Lower lobe of right lung (tissue), 2 donors: ENCODE measurements around the gene NCKAP1. TPM values are rescaled to one million over a fixed set of nuclear protein-coding genes. Genes with fewer than 3 reads are reported as not detected.
"Not testable (repeated sequence)": the region's sequence is repeated elsewhere in the genome, so short reads cannot be mapped to it uniquely, and the experiment has no call there.

Source experiments
- ATAC-seq, 2 donors: fragments of 200-7000 bp; cut with Tn5 transposase; one replicate each; pipeline ENCODE4 v1.9.1; 2020 to 2022; ENCODE audit warnings: mild to moderate bottlenecking in 2 of 2, moderate library complexity in 2 of 2
- DNase-seq: peaks from one replicate; pipeline ENCODE4 v3.0.0-alpha.2; 2020
- H3K27ac ChIP-seq: fragments of 200-600 bp; one replicate; pipeline ENCODE4 v1.8.0; 2022
- H3K27me3 ChIP-seq: fragments of 200-600 bp; one replicate; pipeline ENCODE4 v1.8.0; 2022; ENCODE audit warnings: low read depth
- H3K36me3 ChIP-seq: fragments of 200-600 bp; one replicate; pipeline ENCODE4 v1.8.0; 2022; ENCODE audit warnings: mild to moderate bottlenecking
- H3K4me1 ChIP-seq: fragments of 200-600 bp; one replicate; pipeline ENCODE4 v1.8.0; 2022
- H3K4me3 ChIP-seq: fragments of 200-600 bp; one replicate; pipeline ENCODE4 v1.8.0; 2022; ENCODE audit warnings: mild to moderate bottlenecking
- H3K9me3 ChIP-seq: fragments of 200-600 bp; one replicate; pipeline ENCODE4 v1.8.0; 2022
- intact Hi-C: fragments of 100-400 bp; cut with DNase I; formaldehyde crosslinking; loops from one replicate; pipeline ENCODE4 v1.11.0; 2022
- total RNA-seq: library from RNA; stranded (reverse); fragmentation: NEBNext Ultra II Directional; extraction: Animal tissue kit (Norgen Biotek cat#: 25700); gene quantifications from one replicate; pipeline ENCODE4 v1.2.1, GENCODE V29; 2021
- TF ChIP-seq, protein P1 (sequence below): fragments of 200-600 bp; IDR thresholded peaks from one replicate; pipeline ENCODE4 v1.8.0; 2022; ENCODE audit warnings: antibody characterized with exemption, mild to moderate bottlenecking
- donor health status: DM: no; HTN: yes; CAD: no; lungs with severe emphysema.

The NCKAP1 gene
- total RNA-seq, 1 donor from 2014 or later = 96.8 TPM

DNA sequence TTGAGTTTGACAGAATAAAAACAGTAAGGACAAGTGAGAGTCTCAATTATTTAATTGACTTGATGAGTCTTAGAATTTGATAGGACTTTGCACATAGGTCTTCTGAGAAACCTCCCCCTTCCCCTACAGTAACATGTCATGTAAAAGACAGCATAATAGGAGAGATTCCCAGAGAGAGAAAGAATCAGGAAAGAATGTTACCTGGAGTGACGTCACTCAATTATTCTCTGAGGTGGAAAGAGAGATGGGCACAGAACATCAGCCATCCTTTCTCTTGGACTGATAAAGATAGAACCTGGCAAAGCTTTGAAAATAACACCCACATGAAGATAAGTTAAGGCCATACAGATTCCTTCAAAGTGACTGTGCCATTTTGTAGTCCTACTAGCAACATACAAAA lies 152.5 kb downstream of the NCKAP1 start:
- ATAC-seq (no peak), DNase-seq (no peak)
- TF ChIP-seq, protein P1, sequence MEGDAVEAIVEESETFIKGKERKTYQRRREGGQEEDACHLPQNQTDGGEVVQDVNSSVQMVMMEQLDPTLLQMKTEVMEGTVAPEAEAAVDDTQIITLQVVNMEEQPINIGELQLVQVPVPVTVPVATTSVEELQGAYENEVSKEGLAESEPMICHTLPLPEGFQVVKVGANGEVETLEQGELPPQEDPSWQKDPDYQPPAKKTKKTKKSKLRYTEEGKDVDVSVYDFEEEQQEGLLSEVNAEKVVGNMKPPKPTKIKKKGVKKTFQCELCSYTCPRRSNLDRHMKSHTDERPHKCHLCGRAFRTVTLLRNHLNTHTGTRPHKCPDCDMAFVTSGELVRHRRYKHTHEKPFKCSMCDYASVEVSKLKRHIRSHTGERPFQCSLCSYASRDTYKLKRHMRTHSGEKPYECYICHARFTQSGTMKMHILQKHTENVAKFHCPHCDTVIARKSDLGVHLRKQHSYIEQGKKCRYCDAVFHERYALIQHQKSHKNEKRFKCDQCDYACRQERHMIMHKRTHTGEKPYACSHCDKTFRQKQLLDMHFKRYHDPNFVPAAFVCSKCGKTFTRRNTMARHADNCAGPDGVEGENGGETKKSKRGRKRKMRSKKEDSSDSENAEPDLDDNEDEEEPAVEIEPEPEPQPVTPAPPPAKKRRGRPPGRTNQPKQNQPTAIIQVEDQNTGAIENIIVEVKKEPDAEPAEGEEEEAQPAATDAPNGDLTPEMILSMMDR = no peak

GRCh38 chr2:182883451-182883850 lies 154.8 kb downstream of the NCKAP1 start:
- Histone ChIP-seq H3K9me3 (peaks cover 5% of the 10 kb centered on the region), H3K27me3 (no peaks in the 10 kb centered on the region), H3K36me3 (no peaks in the 10 kb centered on the region), H3K27ac (no peak overlapping the region), H3K4me1 (no peaks in the 10 kb centered on the region), H3K4me3 (no peak overlapping the region)
- DNase-seq (no peak), ATAC-seq (no peak)
- intact Hi-C loops = no loop called here
- TF ChIP-seq, protein P1 = no peak

More for the DNA sequence above, 152.5 kb downstream of the NCKAP1 start:
- Histone ChIP-seq H3K9me3 (no peaks in the 10 kb centered on the region), H3K27me3 (no peaks in the 10 kb centered on the region), H3K4me3 (no peak overlapping the region), H3K36me3 (no peaks in the 10 kb centered on the region), H3K27ac (no peak overlapping the region), H3K4me1 (no peaks in the 10 kb centered on the region)
- intact Hi-C loops = no loop called here

DNA sequence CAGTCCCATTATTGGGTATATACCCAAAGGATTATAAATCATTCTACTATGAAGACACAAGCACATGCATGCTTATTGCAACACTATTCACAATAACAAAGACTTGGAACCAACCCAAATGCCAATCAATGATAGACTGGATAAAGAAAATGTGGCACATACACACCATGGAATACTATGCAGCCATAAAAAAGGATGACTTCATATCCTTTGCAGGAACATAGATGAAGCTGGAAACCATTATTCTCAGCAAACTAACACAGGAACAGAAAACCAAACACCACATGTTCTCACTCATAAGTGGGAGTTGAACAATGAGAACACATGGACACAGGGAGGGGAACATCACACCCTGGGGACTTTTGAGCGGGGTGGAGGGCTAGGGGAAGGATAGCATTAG lies 158.2 kb downstream of the NCKAP1 start:
- not testable (repeated sequence) for H3K4me1 ChIP-seq

GRCh38 chr2:182876653-182877052 lies 161.6 kb downstream of the NCKAP1 start:
- intact Hi-C loops, ATAC-seq: not testable (repeated sequence)

More for the DNA sequence above, 158.2 kb downstream of the NCKAP1 start:
- H3K27ac ChIP-seq, ATAC-seq, intact Hi-C loops, H3K4me3 ChIP-seq, H3K9me3 ChIP-seq, DNase-seq, H3K36me3 ChIP-seq, H3K27me3 ChIP-seq: not testable (repeated sequence)

DNA sequence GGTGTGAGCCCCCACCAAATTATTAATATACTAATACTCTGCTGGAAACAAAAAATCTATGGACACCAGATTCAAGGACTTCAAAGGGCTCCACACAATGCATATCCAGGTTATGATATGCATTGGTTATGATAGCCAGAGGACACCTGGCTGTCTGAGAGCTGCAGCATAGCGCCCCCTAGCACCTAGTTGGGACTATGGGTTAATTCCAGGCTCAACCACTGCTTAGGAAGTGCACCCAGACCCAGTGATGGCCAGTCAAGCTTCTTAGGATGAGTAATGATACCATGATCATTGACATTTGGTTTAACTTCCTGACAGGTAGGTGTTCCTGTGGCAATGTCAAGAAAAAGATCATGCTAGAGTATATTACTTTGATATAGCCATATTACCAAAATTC lies 168.0 kb downstream of the NCKAP1 start:
- no peak overlapping the region for H3K4me3 ChIP-seq
- TF ChIP-seq, protein P1 = no peak
- no peaks in the 10 kb centered on the region for H3K9me3 ChIP-seq
- H3K27me3 ChIP-seq = peaks cover 20% of the 10 kb centered on the region
- DNase-seq = no peak
- no peak overlapping the region for H3K27ac ChIP-seq
- intact Hi-C loops = no loop called here
- peaks cover 15% of the 10 kb centered on the region for H3K4me1 ChIP-seq
- no peak for ATAC-seq
- H3K36me3 ChIP-seq = no peaks in the 10 kb centered on the region

More at GRCh38 chr2:182876653-182877052, 161.6 kb downstream of the NCKAP1 start:
- not testable (repeated sequence) for H3K4me3 ChIP-seq, H3K27ac ChIP-seq, H3K9me3 ChIP-seq, H3K27me3 ChIP-seq, H3K36me3 ChIP-seq, H3K4me1 ChIP-seq, DNase-seq

- Histone ChIP-seq H3K4me3 (no peak overlapping the region), H3K27me3 (peaks cover 28% of the 10 kb centered on the region), H3K36me3 (no peaks in the 10 kb centered on the region), H3K27ac (no peak overlapping the region), H3K9me3 (no peaks in the 10 kb centered on the region), H3K4me1 (peaks cover 15% of the 10 kb centered on the region)
- intact Hi-C loops = no loop called here
- TF ChIP-seq, protein P1 = no peak
- ATAC-seq = no peak
- DNase-seq = no peak
Observed at GRCh38 chr2:182868054-182868796, 170.0 kb downstream of the NCKAP1 start.
